ENCODE results near the gene BPIFB6. TPM values are rescaled to one million over a fixed set of nuclear protein-coding genes. Genes with fewer than 3 reads are reported as not detected.

Gene BPIFB6
- total and polyA plus RNA-seq, 3 donors from 2014 or later, result 0.24 TPM; not detected in 2

- TF ChIP-seq CTCF (IDR thresholded peaks at IDR 0.05) (no peak), POLR2A (IDR thresholded peaks at IDR 0.05) (no peak)
- intact Hi-C loops (cut with DNase I; ENCODE audit: low total_unique reads), result no loop called here
- H3K4me1 ChIP-seq, result no peaks in the 10 kb centered on the region
- no peak for DNase-seq
- H3K4me3 ChIP-seq, result no peak overlapping the region
- no peaks in the 10 kb centered on the region for H3K27me3 ChIP-seq
- H3K27ac ChIP-seq, result no peak overlapping the region
- no peaks in the 10 kb centered on the region for H3K36me3 ChIP-seq (ENCODE audit: low read depth, missing control alignments)
- H3K9me3 ChIP-seq, result no peaks in the 10 kb centered on the region
- WGBS, 2 donors, result 76 to 80% methylated on average over 14 to 15 of the region's 15 CpGs
Measured at GRCh38 chr20:33015700-33016580, 15.5 kb upstream of the BPIFB6 start.

GRCh38 chr20:33016581-33017109, 14.8 kb upstream of the BPIFB6 start:
- DNase-seq, result no peak
- Histone ChIP-seq H3K27me3 (no peaks in the 10 kb centered on the region), H3K36me3 (ENCODE audit: low read depth, missing control alignments) (no peaks in the 10 kb centered on the region), H3K4me3 (no peak overlapping the region), H3K27ac (no peak overlapping the region), H3K4me1 (no peaks in the 10 kb centered on the region), H3K9me3 (no peaks in the 10 kb centered on the region)
- TF ChIP-seq CTCF (IDR thresholded peaks at IDR 0.05) (no peak), POLR2A (IDR thresholded peaks at IDR 0.05) (no peak)
- intact Hi-C loops (cut with DNase I; ENCODE audit: low total_unique reads), result no loop called here
- WGBS, 2 donors, result 86 to 100% methylated on average over 2 to 7 of the region's 7 CpGs

- TF ChIP-seq POLR2A (IDR thresholded peaks at IDR 0.05) (no peak), CTCF (IDR thresholded peaks at IDR 0.05) (no peak)
- intact Hi-C loops (cut with DNase I; ENCODE audit: low total_unique reads), result no loop called here
- Histone ChIP-seq H3K9me3 (no peaks in the 10 kb centered on the region), H3K27me3 (no peaks in the 10 kb centered on the region), H3K36me3 (ENCODE audit: low read depth, missing control alignments) (no peaks in the 10 kb centered on the region), H3K4me3 (no peak overlapping the region), H3K4me1 (no peaks in the 10 kb centered on the region), H3K27ac (no peak overlapping the region)
- DNase-seq, result no peak
- WGBS, 2 donors, result 80 to 92% methylated on average over 7 of the region's 7 CpGs
Measured at GRCh38 chr20:33017542-33017941, 13.9 kb upstream of the BPIFB6 start.

- 64 to 73% methylated on average over 7 to 14 of the region's 14 CpGs for WGBS, 2 donors
- H3K36me3 ChIP-seq (ENCODE audit: low read depth, missing control alignments), result no peaks in the 10 kb centered on the region
- intact Hi-C loops (cut with DNase I; ENCODE audit: low total_unique reads), result no loop called here
- DNase-seq, result no peak
- no peak overlapping the region for H3K27ac ChIP-seq
- H3K9me3 ChIP-seq, result no peaks in the 10 kb centered on the region
- no peaks in the 10 kb centered on the region for H3K4me1 ChIP-seq
- TF ChIP-seq POLR2A (IDR thresholded peaks at IDR 0.05), result no peak
- TF ChIP-seq CTCF (IDR thresholded peaks at IDR 0.05), result no peak
- no peaks in the 10 kb centered on the region for H3K27me3 ChIP-seq
- H3K4me3 ChIP-seq, result no peak overlapping the region
Measured at GRCh38 chr20:33018169-33018931, 13.1 kb upstream of the BPIFB6 start.
